T-cell (primary cell): ENCODE measurements around the gene GMPPA. TPM values are rescaled to one million over a fixed set of nuclear protein-coding genes. Genes with fewer than 3 reads are reported as not detected.

Experiments used
- ATAC-seq, 4 experiments: fragments of 200-7000 bp in 3 of 4; fragments of 150-1000 bp in 1 of 4; cut with Tn5 transposase; replicated peaks in 1 of 4; 1 replicate in 3 of 4; 2 replicates in 1 of 4; pipeline ENCODE4 v1.10.0; 2021; ENCODE audit warnings: moderate library complexity in 3 of 4, mild to moderate bottlenecking in 2 of 4, moderate number of reproducible peaks in 1 of 4
- CTCF ChIA-PET, 2 donors: fragments of 300-600 bp; sonication (Branson Sonifier 250); formaldehyde crosslinking; loops; one replicate each; lab custom pipeline; 2022; ENCODE audit warnings: antibody characterized with exemption in 2 of 2; lab: Charles Lee
- POLR2A ChIA-PET, 2 donors: fragments of 300-600 bp; sonication (Branson Sonifier 250); formaldehyde crosslinking; loops; one replicate each; lab custom pipeline; 2022; ENCODE audit warnings: antibody characterized with exemption in 2 of 2; lab: Charles Lee
- DNase-seq, 35 experiments: peaks; one replicate each; pipeline versions ENCODE4 v3.0.0 to v3.0.0-alpha.2; 2013 to 2023
- H3K27ac ChIP-seq: one replicate; pipeline ENCODE4 v1.5.1; 2013; ENCODE audit warnings: low read length
- H3K27me3 ChIP-seq, 2 experiments: replicated peaks in 1 of 2; 1 replicate in 1 of 2; 2 replicates in 1 of 2; pipeline versions ENCODE4 v1.6.1 to v1.7.0; 2013; ENCODE audit warnings: low read length in 1 of 2, mixed read lengths in 1 of 2; ENCODE audit not compliant: control insufficient read depth in 2 of 2, insufficient read depth in 2 of 2; ENCODE audit errors: extremely low read depth in 1 of 2
- H3K36me3 ChIP-seq, 2 donors: 1 replicate in 1 of 2; 2 replicates in 1 of 2; pipeline versions ENCODE4 v1.6.1 to v1.7.0; 2013; ENCODE audit warnings: low read length in 1 of 2; ENCODE audit not compliant: control insufficient read depth in 2 of 2, insufficient read depth in 1 of 2; ENCODE audit errors: extremely low read depth in 1 of 2
- H3K4me1 ChIP-seq, 2 experiments: 1 replicate in 1 of 2; 2 replicates in 1 of 2; pipeline versions ENCODE4 v1.6.1 to v1.7.0; 2013; ENCODE audit warnings: low read length in 2 of 2, mixed read lengths in 1 of 2; ENCODE audit not compliant: insufficient read depth in 2 of 2, control insufficient read depth in 1 of 2; ENCODE audit errors: extremely low read depth in 1 of 2
- H3K4me3 ChIP-seq, 2 donors: 1 replicate in 1 of 2; 2 replicates in 1 of 2; pipeline versions ENCODE4 v1.5.1 to v1.7.0; 2013; ENCODE audit warnings: mild to moderate bottlenecking in 2 of 2, low read length in 1 of 2, moderate library complexity in 1 of 2; ENCODE audit not compliant: control insufficient read depth in 1 of 2; ENCODE audit errors: extremely low read depth in 1 of 2
- H3K9me3 ChIP-seq: 2 replicates; pipeline ENCODE4 v1.7.0; 2013
- H3K27ac Mint-ChIP-seq, 2 donors: one replicate each; pipeline ENCODE4 v1.8.0; 2020 to 2021; ENCODE audit warnings: mild to moderate bottlenecking in 2 of 2, mixed read lengths in 2 of 2
- H3K27me3 Mint-ChIP-seq, 2 donors: one replicate each; pipeline ENCODE4 v1.8.0; 2021 to 2022; ENCODE audit warnings: mixed read lengths in 2 of 2
- H3K36me3 Mint-ChIP-seq: one replicate; pipeline ENCODE4 v1.8.0; 2021; ENCODE audit warnings: mixed read lengths
- H3K4me1 Mint-ChIP-seq, 3 donors: one replicate each; pipeline ENCODE4 v1.8.0; 2020 to 2022; ENCODE audit warnings: mixed read lengths in 3 of 3, mild to moderate bottlenecking in 1 of 3
- H3K4me3 Mint-ChIP-seq, 3 donors: one replicate each; pipeline ENCODE4 v1.8.0; 2020 to 2022; ENCODE audit warnings: mild to moderate bottlenecking in 3 of 3, mixed read lengths in 3 of 3, moderate library complexity in 3 of 3
- H3K9me3 Mint-ChIP-seq, 3 donors: one replicate each; pipeline ENCODE4 v1.8.0; 2020 to 2022; ENCODE audit warnings: mixed read lengths in 3 of 3
- WGBS: methylation state at CpG from one replicate; pipeline ENCODE4 v1.1.5; 2013; ENCODE audit warnings: missing lambda C conversion rate; ENCODE audit not compliant: insufficient coverage; 5-methylcytosine and 5-hydroxymethylcytosine counted together
- total RNA-seq, 35 experiments: library from RNA in 6 of 35; stranded (reverse) in 6 of 35; fragments of 120-200 nt in 1 of 35; gene quantifications; one replicate each; pipeline versions ENCODE4 v1.2.1 to v1.2.4 and lab custom pipeline; 2013 to 2026

GMPPA gene
- total RNA-seq, 5 donors from 2014 or later (not counting 1 experiment from before 2014, with no cell fraction given), result 20.6 to 47.7 (median 41.3) TPM

- Mint-ChIP-seq H3K4me1 (peaks cover 0 to 7% (median 7%) of the 10 kb centered on the region in 3 donors), H3K9me3 (no peaks in the 10 kb centered on the region), H3K4me3 (no peak overlapping the region), H3K27ac (no peak overlapping the region), H3K27me3 (peaks cover 29 to 60% of the 10 kb centered on the region in 2 donors), H3K36me3 (no peaks in the 10 kb centered on the region)
- ATAC-seq (no peak), DNase-seq (no peak)
- WGBS, result 85% methylated on average over 6 of the region's 14 CpGs
- ChIA-PET POLR2A (interaction anchor here in 1 of 2 donors (0.6 kb wide), 1 partner anchor 101 kb away, joined by 3 read pairs; the partner anchor contains the start of gene DNPEP), CTCF (interaction anchor here in 1 of 2 donors (0.6 kb wide), 1 partner anchor 30 kb away, joined by 7 read pairs; no protein-coding TSS in a partner anchor)
- H3K9me3 ChIP-seq, result no peaks in the 10 kb centered on the region
- H3K27me3 ChIP-seq, result peaks cover 6 to 92% of the 10 kb centered on the region in 2 experiments
- no peak overlapping the region for H3K27ac ChIP-seq
- H3K36me3 ChIP-seq, result no peaks in the 10 kb centered on the region
- H3K4me3 ChIP-seq, result no peak overlapping the region
- peaks cover 0 to 12% of the 10 kb centered on the region in 2 experiments for H3K4me1 ChIP-seq
These were observed 9.9 kb upstream of the GMPPA start for GRCh38 chr2:219488844-219489194.

- 57% methylated on average over 3 of the region's 9 CpGs for WGBS
- peaks cover 31 to 60% of the 10 kb centered on the region in 2 donors for H3K27me3 Mint-ChIP-seq
- no peak overlapping the region for H3K4me3 Mint-ChIP-seq
- Histone ChIP-seq H3K27ac (no peak overlapping the region), H3K27me3 (peaks cover 6 to 92% of the 10 kb centered on the region in 2 experiments), H3K9me3 (no peaks in the 10 kb centered on the region), H3K4me3 (no peak overlapping the region), H3K36me3 (no peaks in the 10 kb centered on the region), H3K4me1 (peaks cover 0 to 7% of the 10 kb centered on the region in 2 experiments)
- ATAC-seq (no peak), DNase-seq (no peak)
- ChIA-PET CTCF (no interaction called here), POLR2A (no interaction called here)
- H3K4me1 Mint-ChIP-seq, result peaks cover 0 to 5% (median 5%) of the 10 kb centered on the region in 3 donors
- H3K9me3 Mint-ChIP-seq, result no peaks in the 10 kb centered on the region
- H3K36me3 Mint-ChIP-seq, result no peaks in the 10 kb centered on the region
- no peak overlapping the region for H3K27ac Mint-ChIP-seq
These were observed 9.4 kb upstream of the GMPPA start for GRCh38 chr2:219489315-219489714.

GRCh38 chr2:219490186-219490585 lies 8.5 kb upstream of the GMPPA start:
- CTCF ChIA-PET, result no interaction called here
- Histone ChIP-seq H3K27ac (no peak overlapping the region), H3K36me3 (no peaks in the 10 kb centered on the region), H3K4me3 (no peak overlapping the region), H3K4me1 (peaks cover 0 to 1% of the 10 kb centered on the region in 2 experiments), H3K9me3 (no peaks in the 10 kb centered on the region), H3K27me3 (peaks cover 6 to 95% of the 10 kb centered on the region in 2 experiments)
- Mint-ChIP-seq H3K4me3 (no peak overlapping the region), H3K27ac (no peak overlapping the region), H3K27me3 (peaks cover 37 to 65% of the 10 kb centered on the region in 2 donors), H3K36me3 (no peaks in the 10 kb centered on the region), H3K9me3 (no peaks in the 10 kb centered on the region), H3K4me1 (peaks cover 0 to 2% (median 2%) of the 10 kb centered on the region in 3 donors)
- no peak for DNase-seq
- POLR2A ChIA-PET, result no interaction called here
- 80% methylated on average over 21 of the region's 23 CpGs for WGBS
- ATAC-seq, result no peak

GRCh38 chr2:219490600-219491130 lies 8.0 kb upstream of the GMPPA start:
- ChIA-PET CTCF (no interaction called here), POLR2A (no interaction called here)
- peaks cover 4 to 95% of the 10 kb centered on the region in 2 experiments for H3K27me3 ChIP-seq
- peaks cover 36 to 65% of the 10 kb centered on the region in 2 donors for H3K27me3 Mint-ChIP-seq
- H3K4me3 Mint-ChIP-seq, result no peak overlapping the region
- no peaks in the 10 kb centered on the region for H3K36me3 ChIP-seq
- ATAC-seq, result no peak
- no peak overlapping the region for H3K27ac ChIP-seq
- no peak overlapping the region for H3K4me3 ChIP-seq
- WGBS, result 79% methylated on average over 5 of the region's 10 CpGs
- H3K4me1 ChIP-seq, result peaks cover 0 to 5% of the 10 kb centered on the region in 2 experiments
- H3K9me3 Mint-ChIP-seq, result no peaks in the 10 kb centered on the region
- no peaks in the 10 kb centered on the region for H3K4me1 Mint-ChIP-seq
- H3K27ac Mint-ChIP-seq, result no peak overlapping the region
- no peaks in the 10 kb centered on the region for H3K36me3 Mint-ChIP-seq
- DNase-seq, result no peak
- H3K9me3 ChIP-seq, result no peaks in the 10 kb centered on the region

- 71% methylated on average over 10 of the region's 14 CpGs for WGBS
- no peak overlapping the region for H3K27ac Mint-ChIP-seq
- no peak overlapping the region for H3K27ac ChIP-seq
- peaks cover 34 to 66% of the 10 kb centered on the region in 2 donors for H3K27me3 Mint-ChIP-seq
- H3K4me3 ChIP-seq, result no peak overlapping the region
- H3K4me3 Mint-ChIP-seq, result no peak overlapping the region
- POLR2A ChIA-PET, result no interaction called here
- H3K36me3 Mint-ChIP-seq, result no peaks in the 10 kb centered on the region
- H3K27me3 ChIP-seq, result peaks cover 0 to 95% of the 10 kb centered on the region in 2 experiments
- DNase-seq (no peak), ATAC-seq (no peak)
- H3K9me3 ChIP-seq, result no peaks in the 10 kb centered on the region
- CTCF ChIA-PET, result interaction anchor here in 1 of 2 donors (0.5 kb wide), 1 partner anchor 50 kb away, joined by 3 read pairs; no protein-coding TSS in a partner anchor
- H3K9me3 Mint-ChIP-seq, result no peaks in the 10 kb centered on the region
- H3K4me1 ChIP-seq, result peaks cover 0 to 11% of the 10 kb centered on the region in 2 experiments
- peaks cover 2 to 3% (median 2%) of the 10 kb centered on the region in 3 donors for H3K4me1 Mint-ChIP-seq
- H3K36me3 ChIP-seq, result no peaks in the 10 kb centered on the region
These were observed 7.3 kb upstream of the GMPPA start for GRCh38 chr2:219491278-219491963.

- WGBS, result 62% methylated on average over 17 of the region's 20 CpGs
- H3K27me3 Mint-ChIP-seq, result peaks cover 38 to 67% of the 10 kb centered on the region in 2 donors
- H3K27ac Mint-ChIP-seq, result no peak overlapping the region
- H3K9me3 ChIP-seq, result no peaks in the 10 kb centered on the region
- H3K9me3 Mint-ChIP-seq, result no peaks in the 10 kb centered on the region
- H3K36me3 ChIP-seq, result no peaks in the 10 kb centered on the region
- ATAC-seq (no peak), DNase-seq (no peak)
- POLR2A ChIA-PET, result no interaction called here
- H3K36me3 Mint-ChIP-seq, result no peaks in the 10 kb centered on the region
- peaks cover 2 to 23% of the 10 kb centered on the region in 2 experiments for H3K4me1 ChIP-seq
- H3K4me3 ChIP-seq, result no peak overlapping the region
- no peak overlapping the region for H3K4me3 Mint-ChIP-seq
- no peak overlapping the region for H3K27ac ChIP-seq
- peaks cover 9 to 13% (median 12%) of the 10 kb centered on the region in 3 donors for H3K4me1 Mint-ChIP-seq
- H3K27me3 ChIP-seq, result peaks cover 3 to 96% of the 10 kb centered on the region in 2 experiments
- CTCF ChIA-PET, result no interaction called here
These were observed 6.1 kb upstream of the GMPPA start for GRCh38 chr2:219492575-219492974.
